Measurements from ENCODE around the gene PPP6R3.

DNA sequence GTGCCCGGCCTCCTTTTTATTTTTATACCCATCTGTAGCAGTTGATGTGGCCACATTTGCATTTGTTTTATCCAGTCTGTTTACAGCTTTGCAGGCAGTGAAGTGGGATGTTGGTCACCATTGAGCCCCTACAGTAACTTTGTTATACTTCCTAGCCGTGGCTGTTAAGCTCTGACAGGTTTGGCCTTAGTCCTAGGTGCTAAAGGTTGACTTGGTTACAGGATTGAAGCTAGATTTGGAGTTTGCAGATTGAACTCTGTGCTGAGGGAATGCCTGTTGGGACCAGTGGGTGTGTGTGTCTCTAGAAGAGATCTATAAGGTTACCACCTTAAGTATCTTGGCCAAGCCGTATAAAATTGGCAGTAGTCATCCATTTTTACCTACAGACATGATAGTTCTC, 91.2 kb downstream of the PPP6R3 start:
- TF ChIP-seq, protein P1, sequence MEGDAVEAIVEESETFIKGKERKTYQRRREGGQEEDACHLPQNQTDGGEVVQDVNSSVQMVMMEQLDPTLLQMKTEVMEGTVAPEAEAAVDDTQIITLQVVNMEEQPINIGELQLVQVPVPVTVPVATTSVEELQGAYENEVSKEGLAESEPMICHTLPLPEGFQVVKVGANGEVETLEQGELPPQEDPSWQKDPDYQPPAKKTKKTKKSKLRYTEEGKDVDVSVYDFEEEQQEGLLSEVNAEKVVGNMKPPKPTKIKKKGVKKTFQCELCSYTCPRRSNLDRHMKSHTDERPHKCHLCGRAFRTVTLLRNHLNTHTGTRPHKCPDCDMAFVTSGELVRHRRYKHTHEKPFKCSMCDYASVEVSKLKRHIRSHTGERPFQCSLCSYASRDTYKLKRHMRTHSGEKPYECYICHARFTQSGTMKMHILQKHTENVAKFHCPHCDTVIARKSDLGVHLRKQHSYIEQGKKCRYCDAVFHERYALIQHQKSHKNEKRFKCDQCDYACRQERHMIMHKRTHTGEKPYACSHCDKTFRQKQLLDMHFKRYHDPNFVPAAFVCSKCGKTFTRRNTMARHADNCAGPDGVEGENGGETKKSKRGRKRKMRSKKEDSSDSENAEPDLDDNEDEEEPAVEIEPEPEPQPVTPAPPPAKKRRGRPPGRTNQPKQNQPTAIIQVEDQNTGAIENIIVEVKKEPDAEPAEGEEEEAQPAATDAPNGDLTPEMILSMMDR (IDR thresholded peaks at IDR 0.05), result no peak
- no peak for TF ChIP-seq POLR2A (IDR thresholded peaks at IDR 0.05)

Measured in thyroid gland (tissue), 4 donors.